H9 (cell line): Measurements from ENCODE around the gene PCDHB9. TPM values are rescaled to one million over a fixed set of nuclear protein-coding genes. Genes with fewer than 3 reads are reported as not detected.
A peak's percentile ranks its signal among the peaks of the same experiment; 100 is the strongest.
"Not testable (repeated sequence)": the region's sequence is repeated elsewhere in the genome, so short reads cannot be mapped to it uniquely, and the experiment has no call there.

Source experiments
- DNase-seq: peaks from one replicate; pipeline ENCODE4 v3.0.0-alpha.2; 2017
- H2AFZ ChIP-seq: one replicate; pipeline ENCODE4 v1.6.1; 2013; ENCODE audit warnings: mild to moderate bottlenecking, low read length, control low read depth, moderate library complexity
- H2AK5ac ChIP-seq: 2 replicates; pipeline ENCODE4 v1.6.1; 2013; ENCODE audit warnings: low read length, control low read depth, mixed read lengths; ENCODE audit not compliant: insufficient read length
- H2BK120ac ChIP-seq: one replicate; pipeline ENCODE4 v1.6.1; 2013; ENCODE audit warnings: low read depth, mild to moderate bottlenecking, low read length, control low read depth, inconsistent platforms; ENCODE audit not compliant: poor library complexity, severe bottlenecking
- H2BK12ac ChIP-seq: 2 replicates; pipeline ENCODE4 v1.6.1; 2013; ENCODE audit warnings: low read length, control low read depth, mixed read lengths, low read depth; ENCODE audit not compliant: insufficient read length
- H2BK15ac ChIP-seq: 2 replicates; pipeline ENCODE4 v1.6.1; 2013; ENCODE audit warnings: low read depth, low read length, control low read depth
- H2BK20ac ChIP-seq: one replicate; pipeline ENCODE4 v1.6.1; 2013; ENCODE audit warnings: low read depth, mild to moderate bottlenecking, low read length, control low read depth, inconsistent platforms; ENCODE audit not compliant: poor library complexity, severe bottlenecking
- H2BK5ac ChIP-seq: 2 replicates; pipeline ENCODE4 v1.6.1; 2013; ENCODE audit warnings: low read length, control low read depth, mixed read lengths; ENCODE audit not compliant: insufficient read length
- H3K14ac ChIP-seq: 2 replicates; pipeline ENCODE4 v1.6.1; 2013; ENCODE audit warnings: low read length, control low read depth; ENCODE audit not compliant: insufficient read depth
- H3K18ac ChIP-seq: 2 replicates; pipeline ENCODE4 v1.6.1; 2013; ENCODE audit warnings: low read depth, mild to moderate bottlenecking, mixed read lengths, low read length, control low read depth; ENCODE audit not compliant: insufficient read length
- H3K23ac ChIP-seq: 2 replicates; pipeline ENCODE4 v1.6.1; 2013; ENCODE audit warnings: low read length, control low read depth, mixed read lengths, low read depth; ENCODE audit not compliant: insufficient read length
- H3K23me2 ChIP-seq: 2 replicates; pipeline ENCODE4 v1.6.1; 2013; ENCODE audit warnings: low read depth, mild to moderate bottlenecking, mixed read lengths, low read length, control low read depth; ENCODE audit not compliant: insufficient read length, poor library complexity, severe bottlenecking
- H3K27ac ChIP-seq: 2 replicates; pipeline ENCODE4 v1.5.1; 2013; ENCODE audit warnings: low read length, control low read depth, mixed read lengths, low read depth; ENCODE audit not compliant: insufficient read length
- H3K27me3 ChIP-seq: 2 replicates; pipeline ENCODE4 v1.6.1; 2013; ENCODE audit warnings: low read length, control low read depth, inconsistent platforms; ENCODE audit not compliant: insufficient read depth
- H3K4ac ChIP-seq: 2 replicates; pipeline ENCODE4 v1.6.1; 2013; ENCODE audit warnings: low read depth, mild to moderate bottlenecking, control low read depth, inconsistent platforms, low read length, moderate library complexity
- H3K4me1 ChIP-seq: 2 replicates; pipeline ENCODE4 v1.6.1; 2013; ENCODE audit warnings: low read length, control low read depth, inconsistent platforms; ENCODE audit not compliant: insufficient read depth
- H3K4me2 ChIP-seq: 2 replicates; pipeline ENCODE4 v1.6.1; 2013; ENCODE audit warnings: low read length, control low read depth, mixed read lengths; ENCODE audit not compliant: insufficient read length, insufficient read depth
- H3K56ac ChIP-seq: 2 replicates; pipeline ENCODE4 v1.6.1; 2013; ENCODE audit warnings: low read depth, mild to moderate bottlenecking, mixed read lengths, low read length, control low read depth; ENCODE audit not compliant: insufficient read length
- H3K79me1 ChIP-seq: 2 replicates; pipeline ENCODE4 v1.6.1; 2013; ENCODE audit warnings: low read depth, mild to moderate bottlenecking, moderate library complexity, low read length, control low read depth, inconsistent platforms; ENCODE audit not compliant: insufficient read depth, poor library complexity, severe bottlenecking
- H3K79me2 ChIP-seq: 2 replicates; pipeline ENCODE4 v1.6.1; 2013; ENCODE audit warnings: low read length, control low read depth, inconsistent platforms; ENCODE audit not compliant: insufficient read depth
- H3K9ac ChIP-seq: 2 replicates; pipeline ENCODE4 v1.6.1; 2013; ENCODE audit warnings: low read length, control low read depth, mixed read lengths; ENCODE audit not compliant: insufficient read length; ENCODE audit errors: extremely low read depth
- H3K9me3 ChIP-seq: one replicate; pipeline ENCODE4 v1.6.1; 2013; ENCODE audit warnings: low read depth, low read length, inconsistent platforms; ENCODE audit not compliant: control insufficient read depth
- H3T11ph ChIP-seq: one replicate; pipeline ENCODE4 v1.6.1; 2013; ENCODE audit warnings: mild to moderate bottlenecking, low read length, control low read depth, inconsistent platforms
- H4K20me1 ChIP-seq: one replicate; pipeline ENCODE4 v1.6.1; 2013; ENCODE audit not compliant: control insufficient read depth, insufficient read length, insufficient read depth
- H4K5ac ChIP-seq: 2 replicates; pipeline ENCODE4 v1.6.1; 2013; ENCODE audit warnings: low read depth, mild to moderate bottlenecking, mixed read lengths, low read length, control low read depth; ENCODE audit not compliant: insufficient read length
- H4K8ac ChIP-seq: replicated peaks from 2 replicates; pipeline ENCODE4 v1.6.1; 2013; ENCODE audit warnings: low read length, control low read depth, mixed read lengths, low read depth; ENCODE audit not compliant: insufficient read length
- H4K91ac ChIP-seq: 2 replicates; pipeline ENCODE4 v1.6.1; 2013; ENCODE audit warnings: low read depth, mild to moderate bottlenecking, moderate library complexity, mixed read lengths, low read length, control low read depth; ENCODE audit not compliant: insufficient read length
- H3K27ac Mint-ChIP-seq, 3 experiments: 2 replicates in 2 of 3; 3 replicates in 1 of 3; pipeline ENCODE4 v1.8.0; 2020 to 2021; ENCODE audit warnings: mixed read lengths in 3 of 3, mild to moderate bottlenecking in 1 of 3, moderate library complexity in 1 of 3
- H3K27me3 Mint-ChIP-seq: 2 replicates; pipeline ENCODE4 v1.8.0; 2021; ENCODE audit warnings: low read depth, mild to moderate bottlenecking, moderate library complexity, mixed read lengths
- H3K36me3 Mint-ChIP-seq, 3 experiments: 2 replicates in 2 of 3; 3 replicates in 1 of 3; pipeline ENCODE4 v1.8.0; 2020 to 2021; ENCODE audit warnings: low read depth in 3 of 3, mixed read lengths in 3 of 3; ENCODE audit not compliant: insufficient read depth in 1 of 3
- H3K4me1 Mint-ChIP-seq, 2 experiments: 2 replicates each; pipeline ENCODE4 v1.8.0; 2020; ENCODE audit warnings: mixed read lengths in 2 of 2
- H3K4me3 Mint-ChIP-seq, 2 experiments: 2 replicates in 1 of 2; 3 replicates in 1 of 2; pipeline ENCODE4 v1.8.0; 2020 to 2021; ENCODE audit warnings: mild to moderate bottlenecking in 2 of 2, mixed read lengths in 2 of 2, moderate library complexity in 1 of 2
- H3K9me3 Mint-ChIP-seq, 2 experiments: 2 replicates in 1 of 2; 3 replicates in 1 of 2; pipeline ENCODE4 v1.8.0; 2020; ENCODE audit warnings: mild to moderate bottlenecking in 2 of 2, mixed read lengths in 2 of 2, moderate library complexity in 1 of 2
- WGBS: extraction: QIAGEN DNeasy Blood & Tissue Kit; methylation state at CpG from one replicate; pipeline ENCODE4 v1.1.7; 2013; ENCODE audit warnings: missing lambda C conversion rate, low lambda C conversion rate, mixed read lengths; ENCODE audit not compliant: insufficient read length; ENCODE audit errors: extremely low coverage; 5-methylcytosine and 5-hydroxymethylcytosine counted together
- total RNA-seq: library from RNA; stranded (reverse); gene quantifications from 2 replicates; pipeline ENCODE4 v1.2.1, GENCODE V29; 2021
- TF ChIP-seq, protein P1 (sequence below): fragments of 200-600 bp; sonication (generic); conservative IDR thresholded peaks from 3 replicates; pipeline ENCODE4 v1.8.0; 2021; ENCODE audit warnings: antibody characterized with exemption, mild to moderate bottlenecking

The PCDHB9 gene
- total RNA-seq, 1 experiment from 2014 or later: 2.6 TPM

DNA sequence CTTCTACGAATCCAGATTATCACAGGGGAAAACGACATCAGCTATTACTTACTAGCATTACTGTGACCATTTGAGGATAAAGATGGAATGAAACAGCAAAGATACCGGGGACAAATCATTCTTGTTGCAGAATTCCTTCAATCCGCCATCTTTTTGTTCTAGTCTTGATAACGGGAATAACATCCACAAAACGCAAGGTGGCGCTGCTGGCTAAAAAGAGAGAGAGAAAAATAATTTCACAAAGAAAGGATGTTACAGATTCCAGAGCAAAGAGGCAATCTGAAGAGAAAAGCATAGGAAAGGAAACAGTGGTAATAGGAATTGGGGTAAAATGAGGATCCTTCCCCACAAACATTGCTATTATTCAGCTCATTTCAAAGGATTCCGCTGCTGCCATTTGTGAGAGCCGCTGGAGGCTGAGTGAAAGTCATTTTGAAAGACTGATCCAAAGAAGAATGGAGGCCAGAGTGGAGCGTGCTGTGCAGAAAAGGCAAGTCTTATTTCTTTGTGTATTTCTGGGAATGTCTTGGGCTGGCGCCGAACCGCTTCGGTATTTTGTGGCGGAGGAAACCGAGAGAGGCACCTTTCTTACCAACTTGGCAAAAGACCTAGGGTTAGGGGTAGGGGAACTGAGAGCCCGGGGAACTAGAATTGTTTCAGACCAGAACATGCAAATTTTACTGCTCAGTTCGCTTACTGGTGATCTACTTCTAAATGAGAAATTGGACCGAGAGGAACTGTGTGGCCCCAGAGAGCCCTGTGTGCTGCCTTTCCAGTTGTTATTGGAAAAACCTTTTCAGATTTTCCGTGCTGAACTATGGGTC lies 14.4 kb upstream of the PCDHB9 start, which contains the start of gene PCDHB7:
TSS of gene PCDHB7 (plus strand) at position 264 of the 824 bp plus-strand sequence. CDS start at position 456, 192 bp downstream.
- Histone ChIP-seq H3K79me2 (no peaks in the 10 kb centered on the region), H4K20me1 (no peaks in the 10 kb centered on the region), H2AFZ (peak within 1 kb of the TSS; percentile 95), H3K18ac (no peak within 1 kb of the TSS), H2BK20ac (peak within 1 kb of the TSS; percentile 90), H3K9me3 (no peaks in the 10 kb centered on the region), H3K4ac (no peak within 1 kb of the TSS), H4K8ac (no peak within 1 kb of the TSS), H2BK5ac (no peak within 1 kb of the TSS), H3K27ac (no peak within 1 kb of the TSS), H2BK120ac (no peak within 1 kb of the TSS), H2BK15ac (no peak within 1 kb of the TSS), H3K79me1 (no peaks in the 10 kb centered on the region), H3K9ac (no peak within 1 kb of the TSS), H3K4me2 (no peak within 1 kb of the TSS), H3K27me3 (no peaks in the 10 kb centered on the region), H3K23me2 (no peaks in the 10 kb centered on the region), H4K91ac (no peak within 1 kb of the TSS), H3K4me1 (no peaks in the 10 kb centered on the region), H3K56ac (no peak within 1 kb of the TSS), H2AK5ac (no peak within 1 kb of the TSS), H3K23ac (no peak within 1 kb of the TSS), H3K14ac (no peak within 1 kb of the TSS), H2BK12ac (no peak within 1 kb of the TSS), H4K5ac (no peak within 1 kb of the TSS), H3T11ph (no peak within 1 kb of the TSS)
- TF ChIP-seq, protein P1, sequence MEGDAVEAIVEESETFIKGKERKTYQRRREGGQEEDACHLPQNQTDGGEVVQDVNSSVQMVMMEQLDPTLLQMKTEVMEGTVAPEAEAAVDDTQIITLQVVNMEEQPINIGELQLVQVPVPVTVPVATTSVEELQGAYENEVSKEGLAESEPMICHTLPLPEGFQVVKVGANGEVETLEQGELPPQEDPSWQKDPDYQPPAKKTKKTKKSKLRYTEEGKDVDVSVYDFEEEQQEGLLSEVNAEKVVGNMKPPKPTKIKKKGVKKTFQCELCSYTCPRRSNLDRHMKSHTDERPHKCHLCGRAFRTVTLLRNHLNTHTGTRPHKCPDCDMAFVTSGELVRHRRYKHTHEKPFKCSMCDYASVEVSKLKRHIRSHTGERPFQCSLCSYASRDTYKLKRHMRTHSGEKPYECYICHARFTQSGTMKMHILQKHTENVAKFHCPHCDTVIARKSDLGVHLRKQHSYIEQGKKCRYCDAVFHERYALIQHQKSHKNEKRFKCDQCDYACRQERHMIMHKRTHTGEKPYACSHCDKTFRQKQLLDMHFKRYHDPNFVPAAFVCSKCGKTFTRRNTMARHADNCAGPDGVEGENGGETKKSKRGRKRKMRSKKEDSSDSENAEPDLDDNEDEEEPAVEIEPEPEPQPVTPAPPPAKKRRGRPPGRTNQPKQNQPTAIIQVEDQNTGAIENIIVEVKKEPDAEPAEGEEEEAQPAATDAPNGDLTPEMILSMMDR: peak; percentile 86
- Mint-ChIP-seq H3K27me3 (peaks cover 12% of the 10 kb centered on the region), H3K9me3 (peaks cover 21 to 30% of the 10 kb centered on the region in 2 experiments), H3K4me1 (peaks cover 0 to 6% of the 10 kb centered on the region in 2 experiments; a peak in 1 of 4 replicates), H3K36me3 (peaks cover 4 to 16% (median 12%) of the 10 kb centered on the region in 3 experiments; a peak in 5 of 7 replicates), H3K27ac (no peak within 1 kb of the TSS), H3K4me3 (0 out of 5 replicates have a peak within 1 kb of the TSS, but pooled peaks of 1 of the 2 experiments have one; percentile 16)
- no CpG with 5 or more reads among the region's 20 CpGs for WGBS
- no peak for DNase-seq

DNA sequence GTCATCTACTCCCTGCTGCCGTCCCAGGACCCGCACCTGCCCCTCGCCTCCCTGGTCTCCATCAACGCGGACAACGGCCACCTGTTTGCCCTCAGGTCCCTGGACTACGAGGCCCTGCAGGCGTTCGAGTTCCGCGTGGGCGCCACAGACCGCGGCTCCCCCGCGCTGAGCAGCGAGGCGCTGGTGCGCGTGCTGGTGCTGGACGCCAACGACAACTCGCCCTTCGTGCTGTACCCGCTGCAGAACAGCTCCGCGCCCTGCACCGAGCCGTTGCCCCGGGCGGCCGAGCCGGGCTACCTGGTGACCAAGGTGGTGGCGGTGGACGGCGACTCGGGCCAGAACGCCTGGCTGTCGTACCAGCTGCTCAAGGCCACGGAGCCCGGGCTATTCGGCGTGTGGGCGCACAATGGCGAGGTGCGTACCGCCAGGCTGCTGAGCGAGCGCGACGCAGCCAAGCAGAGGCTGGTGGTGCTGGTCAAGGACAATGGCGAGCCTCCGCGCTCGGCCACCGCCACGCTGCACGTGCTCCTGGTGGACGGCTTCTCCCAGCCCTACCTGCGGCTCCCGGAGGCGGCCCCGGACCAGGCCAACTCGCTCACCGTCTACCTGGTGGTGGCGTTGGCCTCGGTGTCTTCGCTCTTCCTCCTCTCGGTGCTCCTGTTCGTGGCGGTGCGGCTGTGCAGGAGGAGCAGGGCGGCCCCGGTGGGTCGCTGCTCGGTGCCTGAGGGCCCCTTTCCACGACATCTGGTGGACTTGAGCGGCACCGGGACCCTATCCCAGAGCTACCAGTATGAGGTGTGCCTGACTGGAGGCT lies 12.5 kb upstream of the PCDHB9 start:
- not testable (repeated sequence) for H3K9ac ChIP-seq, H2AFZ ChIP-seq, DNase-seq, H3K27ac ChIP-seq, H3K14ac ChIP-seq, H2BK5ac ChIP-seq, H3K23me2 ChIP-seq, H3K79me2 ChIP-seq, H3K27ac Mint-ChIP-seq, H3K23ac ChIP-seq, H2AK5ac ChIP-seq, H3K56ac ChIP-seq, H4K20me1 ChIP-seq, H3K4me1 Mint-ChIP-seq, H3K4me2 ChIP-seq, H3K4me1 ChIP-seq, H3K27me3 Mint-ChIP-seq, H3K79me1 ChIP-seq, H2BK20ac ChIP-seq, H3K18ac ChIP-seq, H2BK120ac ChIP-seq, H3K4me3 Mint-ChIP-seq, H2BK15ac ChIP-seq, H4K91ac ChIP-seq, H3T11ph ChIP-seq, H4K5ac ChIP-seq, H3K4ac ChIP-seq, H2BK12ac ChIP-seq, H3K9me3 ChIP-seq, H4K8ac ChIP-seq, H3K27me3 ChIP-seq
- WGBS: no CpG with 5 or more reads among the region's 79 CpGs
- H3K9me3 Mint-ChIP-seq: peaks cover 18 to 25% of the 10 kb centered on the region in 2 experiments
- H3K36me3 Mint-ChIP-seq: peaks cover 4 to 16% (median 12%) of the 10 kb centered on the region in 3 experiments; a peak in 5 of 7 replicates
